Measurements from ENCODE around the gene CGB5. TPM values are rescaled to one million over a fixed set of nuclear protein-coding genes. Genes with fewer than 3 reads are reported as not detected.
"Not testable (repeated sequence)": the region's sequence is repeated elsewhere in the genome, so short reads cannot be mapped to it uniquely, and the experiment has no call there.

CGB5 gene
- total and polyA plus RNA-seq, 2 experiments from 2014 or later = 1.7 TPM; not detected in 1

DNA sequence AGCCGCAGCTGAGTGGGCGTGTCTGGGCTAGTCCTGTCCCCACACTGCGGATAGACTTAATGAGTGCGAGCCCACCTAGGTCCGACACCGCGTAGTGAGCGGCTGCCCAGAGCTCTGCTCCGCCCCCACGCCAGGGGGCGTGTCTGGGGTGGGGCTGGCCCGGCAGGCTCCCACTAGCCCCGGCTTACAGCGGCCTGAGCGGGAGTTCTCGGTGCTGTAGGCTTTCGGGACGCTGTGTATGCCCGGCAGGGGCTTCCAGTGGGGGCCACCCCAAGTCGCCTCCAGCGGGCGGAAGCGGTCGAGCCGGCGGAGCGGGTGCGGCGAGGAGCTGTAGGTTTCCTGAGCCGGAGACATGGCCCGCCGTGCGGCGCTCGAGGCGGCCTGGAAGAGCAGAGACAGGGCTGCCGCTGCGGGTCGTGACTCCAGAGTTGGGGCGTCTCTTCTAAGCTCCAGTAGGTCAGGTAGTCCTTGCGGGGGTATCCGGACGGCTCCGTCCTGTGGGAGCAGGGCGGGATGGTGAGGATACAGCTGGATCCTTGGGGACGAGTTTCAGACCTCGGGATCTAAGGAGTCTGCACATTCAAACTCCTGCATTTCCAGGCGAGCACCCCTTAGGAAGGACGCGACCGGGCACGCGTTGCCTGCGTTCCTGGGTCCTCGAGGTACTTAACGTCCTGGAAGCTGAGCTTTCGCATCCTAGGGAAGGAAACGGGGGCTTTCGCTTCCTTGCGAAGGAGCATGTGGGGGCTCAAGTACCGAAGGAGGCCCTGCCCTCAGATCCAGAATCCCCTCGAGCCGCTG is 12.7 kb downstream of the CGB5 start:
- 2% methylated on average over 59 to 63 of the region's 63 CpGs for WGBS, 2 experiments (ENCODE audit: low coverage in 1 of 2, low lambda C conversion rate in 2 of 2, missing lambda C conversion rate in 2 of 2)

DNA sequence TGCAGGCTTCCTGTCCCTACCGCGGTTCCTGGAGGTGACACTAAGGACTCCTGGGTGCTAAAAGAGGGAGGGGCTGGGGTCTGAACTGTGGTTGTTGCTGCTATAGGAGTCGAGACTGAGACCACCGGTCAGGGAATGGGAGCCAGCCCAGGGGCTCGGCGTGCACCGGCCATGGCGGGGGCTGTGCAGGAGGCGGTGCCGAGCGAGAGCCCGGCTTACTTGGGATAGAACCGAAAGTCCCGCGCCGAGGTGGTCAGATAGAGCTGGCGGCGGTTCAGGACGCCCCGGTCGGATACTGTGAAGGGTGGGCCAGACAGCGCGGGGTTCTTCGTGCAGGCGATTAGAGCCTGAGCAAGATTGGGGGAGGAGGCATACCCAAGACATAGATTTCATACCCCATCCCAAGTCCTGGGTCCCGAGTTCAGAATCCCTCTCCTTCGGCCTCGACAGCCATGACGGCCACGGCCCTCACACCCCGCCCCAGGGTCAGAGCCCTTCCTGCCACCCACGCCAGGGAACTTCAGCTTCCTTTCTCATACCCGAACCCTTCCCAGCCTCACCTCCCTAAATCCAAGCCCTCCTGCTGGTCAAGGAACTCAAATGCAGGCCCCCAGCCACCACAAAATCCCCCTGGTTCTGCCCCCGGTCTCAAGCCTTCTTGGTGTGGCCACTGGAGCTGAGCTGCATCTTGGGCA is 13.4 kb downstream of the CGB5 start:
- H3K36me3 ChIP-seq (ENCODE audit: low read depth); H3K4me1 ChIP-seq (ENCODE audit: insufficient read depth); H3K9me3 ChIP-seq (ENCODE audit: low read depth); H3K9me2 ChIP-seq (ENCODE audit: insufficient read depth); in situ Hi-C loops (cut with MboI); H3F3A ChIP-seq (ENCODE audit: insufficient read depth); H4K20me1 ChIP-seq (ENCODE audit: insufficient read depth); H3K27me3 ChIP-seq (replicated peaks; ENCODE audit: insufficient read depth): not testable (repeated sequence)
- H3K4me2 ChIP-seq (ENCODE audit: unreplicated experiment) = peak overlapping the region; percentile 90
- peak overlapping the region; percentile 28; the same call in 1 of the 2 replicates for H3K27ac ChIP-seq
- DNase-seq = peak; percentile 19
- H3K4me3 ChIP-seq = peak overlapping the region; percentile 79
- H2AFZ ChIP-seq = peak overlapping the region; percentile 81
- 5 to 7% methylated on average over 26 to 29 of the region's 34 CpGs for WGBS, 2 experiments (ENCODE audit: low coverage in 1 of 2, low lambda C conversion rate in 2 of 2, missing lambda C conversion rate in 2 of 2)
- peak overlapping the region; percentile 64 for H3K9ac ChIP-seq
- peaks cover 43% of the 10 kb centered on the region for H3K79me2 ChIP-seq (ENCODE audit: insufficient read depth)

More for the DNA sequence above, 12.7 kb downstream of the CGB5 start:
- no peak for TF ChIP-seq EZH2phosphoT487 (IDR thresholded peaks at IDR 0.05; ENCODE audit: insufficient read depth, low read depth)
- no peak for TF ChIP-seq EZH2 (IDR thresholded peaks at IDR 0.05; ENCODE audit: insufficient read depth, poor library complexity, severe bottlenecking)
- peak; percentile 76 for DNase-seq
- Histone ChIP-seq H4K20me1 (ENCODE audit: insufficient read depth) (no peaks in the 10 kb centered on the region), H3K4me1 (ENCODE audit: insufficient read depth) (no peaks in the 10 kb centered on the region), H3K9ac (peak overlapping the region; percentile 64), H3K27me3 (replicated peaks; ENCODE audit: insufficient read depth) (no peaks in the 10 kb centered on the region), H3K9me3 (ENCODE audit: low read depth) (no peaks in the 10 kb centered on the region), H2AFZ (peak overlapping the region; percentile 81), H3K79me2 (ENCODE audit: insufficient read depth) (peaks cover 43% of the 10 kb centered on the region), H3K27ac (0 out of 2 replicates have a peak overlapping the region, but pooled peaks have one; percentile 5), H3K4me3 (peak overlapping the region; percentile 79), H3K4me2 (ENCODE audit: unreplicated experiment) (peak overlapping the region; percentile 90), H3K36me3 (ENCODE audit: low read depth) (no peaks in the 10 kb centered on the region), H3F3A (ENCODE audit: insufficient read depth) (no peaks in the 10 kb centered on the region), H3K9me2 (ENCODE audit: insufficient read depth) (no peaks in the 10 kb centered on the region)
- in situ Hi-C loops (cut with MboI) = no loop called here

DNA sequence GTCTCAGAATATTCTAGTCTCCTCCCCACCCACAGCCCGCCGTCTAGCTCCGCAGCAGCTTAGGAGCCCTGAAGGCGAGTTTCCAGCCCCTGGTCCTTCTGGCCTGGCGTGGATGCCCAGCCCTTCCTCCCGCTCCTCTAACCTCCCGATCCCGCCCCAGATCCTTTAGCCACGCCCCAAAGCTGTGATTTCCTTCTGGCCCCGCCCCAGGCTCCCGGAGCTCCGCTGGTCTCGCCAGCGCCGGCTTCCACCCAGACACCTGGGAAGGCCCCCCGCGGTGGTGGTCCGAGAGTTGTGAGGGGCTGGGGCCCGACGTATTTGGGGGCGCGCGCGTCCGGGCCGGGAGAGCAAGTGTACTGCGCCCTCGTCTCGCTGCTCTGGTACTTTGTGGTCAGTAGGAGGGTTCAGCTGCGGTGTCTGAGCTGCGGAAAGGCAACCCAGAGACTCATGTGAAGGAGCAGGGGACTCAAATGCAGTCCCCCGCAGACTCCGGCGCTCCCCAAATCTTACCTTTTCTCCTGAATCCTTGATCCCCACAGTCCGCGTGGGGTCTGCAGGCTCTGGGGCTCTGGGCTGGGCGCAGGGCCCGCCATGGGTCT is 14.1 kb downstream of the CGB5 start, which contains the start of gene CGB7:
Gene CGB7 (minus strand): TSS at position 114 of the 599 bp plus-strand sequence. CDS start 2,374 bp downstream, outside the sequence.
- Histone ChIP-seq H3K27me3 (replicated peaks; ENCODE audit: insufficient read depth) (no peaks in the 10 kb centered on the region), H4K20me1 (ENCODE audit: insufficient read depth) (no peaks in the 10 kb centered on the region), H3K9me3 (ENCODE audit: low read depth) (no peaks in the 10 kb centered on the region), H3K9me2 (ENCODE audit: insufficient read depth) (no peaks in the 10 kb centered on the region), H2AFZ (peak within 1 kb of the TSS; percentile 81), H3K36me3 (ENCODE audit: low read depth) (no peaks in the 10 kb centered on the region), H3K4me2 (ENCODE audit: unreplicated experiment) (peak within 1 kb of the TSS; percentile 90), H3K9ac (peak within 1 kb of the TSS; percentile 64), H3K4me1 (ENCODE audit: insufficient read depth) (no peaks in the 10 kb centered on the region), H3K27ac (peak within 1 kb of the TSS; percentile 28; the same call in 1 of the 2 replicates), H3F3A (ENCODE audit: insufficient read depth) (no peaks in the 10 kb centered on the region), H3K79me2 (ENCODE audit: insufficient read depth) (peaks cover 43% of the 10 kb centered on the region), H3K4me3 (peak within 1 kb of the TSS; percentile 79)
- WGBS, 2 experiments (ENCODE audit: low coverage in 1 of 2, low lambda C conversion rate in 2 of 2, missing lambda C conversion rate in 2 of 2) = 1% methylated on average over 38 of the region's 38 CpGs
- DNase-seq = peak; percentile 85
- in situ Hi-C loops (cut with MboI) = no loop called here
- no peak for TF ChIP-seq EZH2 (IDR thresholded peaks at IDR 0.05; ENCODE audit: insufficient read depth, poor library complexity, severe bottlenecking)
- no peak for TF ChIP-seq EZH2phosphoT487 (IDR thresholded peaks at IDR 0.05; ENCODE audit: insufficient read depth, low read depth)

DNA sequence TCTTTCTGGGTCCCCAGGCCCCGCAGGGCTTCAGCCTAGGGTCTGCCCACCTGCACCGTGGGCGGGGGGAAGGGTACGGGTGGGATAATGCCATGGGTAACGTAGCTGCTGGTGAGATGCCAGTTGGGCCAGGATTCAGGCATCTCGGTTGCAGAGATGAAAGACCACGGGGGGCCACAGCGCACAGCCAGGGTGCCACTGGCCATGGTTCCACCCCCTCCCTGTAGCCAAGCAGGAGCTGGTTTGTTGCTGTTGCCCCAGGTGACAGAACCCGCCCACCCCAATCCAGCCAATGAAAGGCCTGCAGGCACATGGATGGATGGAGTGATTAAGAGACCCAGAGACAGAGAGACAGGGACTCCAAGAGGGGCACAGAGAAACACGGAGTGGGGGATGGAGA is 14.9 kb downstream of the CGB5 start:
- Histone ChIP-seq H3K4me3 (0 out of 2 replicates have a peak overlapping the region, but pooled peaks have one; percentile 79), H2AFZ (no peak overlapping the region), H3F3A (ENCODE audit: insufficient read depth) (no peaks in the 10 kb centered on the region), H3K9ac (no peak overlapping the region), H3K36me3 (ENCODE audit: low read depth) (no peaks in the 10 kb centered on the region), H3K27ac (no peak overlapping the region), H3K79me2 (ENCODE audit: insufficient read depth) (peaks cover 43% of the 10 kb centered on the region), H4K20me1 (ENCODE audit: insufficient read depth) (no peaks in the 10 kb centered on the region), H3K9me3 (ENCODE audit: low read depth) (no peaks in the 10 kb centered on the region), H3K9me2 (ENCODE audit: insufficient read depth) (no peaks in the 10 kb centered on the region), H3K4me1 (ENCODE audit: insufficient read depth) (no peaks in the 10 kb centered on the region), H3K27me3 (replicated peaks; ENCODE audit: insufficient read depth) (no peaks in the 10 kb centered on the region), H3K4me2 (ENCODE audit: unreplicated experiment) (no peak overlapping the region)
- peak; percentile 64 for DNase-seq
- in situ Hi-C loops (cut with MboI) = no loop called here
- WGBS, 2 experiments (ENCODE audit: low coverage in 1 of 2, low lambda C conversion rate in 2 of 2, missing lambda C conversion rate in 2 of 2) = 33 to 44% methylated on average over 10 of the region's 10 CpGs
- TF ChIP-seq EZH2 (IDR thresholded peaks at IDR 0.05; ENCODE audit: insufficient read depth, poor library complexity, severe bottlenecking) = no peak
- TF ChIP-seq EZH2phosphoT487 (IDR thresholded peaks at IDR 0.05; ENCODE audit: insufficient read depth, low read depth) = no peak

Measured in GM23248 (cell line).